Common myeloid progenitor, CD34-positive (primary cell): ENCODE data around the gene ANKRD12.
"Not testable (repeated sequence)": the region's sequence is repeated elsewhere in the genome, so short reads cannot be mapped to it uniquely, and the experiment has no call there.

Experiments used
- CTCF ChIA-PET: fragments of 350-600 bp; sonication (Branson Sonifier 250); formaldehyde crosslinking; loops from one replicate; lab custom pipeline; 2021; ENCODE audit warnings: antibody characterized with exemption; lab: Charles Lee
- POLR2A ChIA-PET: fragments of 350-600 bp; sonication (Branson Sonifier 250); formaldehyde crosslinking; loops from one replicate; lab custom pipeline; 2021; ENCODE audit warnings: antibody characterized with exemption; lab: Charles Lee
- DNase-seq, 3 donors: peaks; one replicate each; pipeline versions ENCODE4 v3.0.0 to v3.0.0-alpha.2; 2013
- H3K27ac ChIP-seq, 2 experiments: 1 replicate in 1 of 2; 2 replicates in 1 of 2; pipeline ENCODE4 v1.7.0; 2013; ENCODE audit warnings: inconsistent platforms in 2 of 2, low read length in 2 of 2, mild to moderate bottlenecking in 2 of 2, low read depth in 1 of 2, moderate library complexity in 1 of 2; ENCODE audit not compliant: severe bottlenecking in 2 of 2, insufficient read depth in 1 of 2, poor library complexity in 1 of 2
- H3K27me3 ChIP-seq, 5 experiments: replicated peaks in 2 of 5; 1 replicate in 3 of 5; 2 replicates in 2 of 5; pipeline versions ENCODE4 v1.6.1 to v1.7.0; 2013; ENCODE audit warnings: low read length in 4 of 5, mild to moderate bottlenecking in 2 of 5, moderate library complexity in 2 of 5, inconsistent platforms in 1 of 5; ENCODE audit not compliant: insufficient read depth in 5 of 5, control insufficient read depth in 4 of 5
- H3K36me3 ChIP-seq, 4 experiments: 1 replicate in 2 of 4; 2 replicates in 2 of 4; pipeline versions ENCODE4 v1.6.1 to v1.7.0; 2013; ENCODE audit warnings: low read length in 3 of 4, control low read depth in 1 of 4, mild to moderate bottlenecking in 1 of 4; ENCODE audit not compliant: control insufficient read depth in 4 of 4, insufficient read depth in 4 of 4
- H3K4me1 ChIP-seq, 4 experiments: 1 replicate in 3 of 4; 2 replicates in 1 of 4; pipeline versions ENCODE4 v1.6.1 to v1.7.1; 2013; ENCODE audit warnings: low read length in 3 of 4, mild to moderate bottlenecking in 3 of 4, control low read depth in 1 of 4, inconsistent platforms in 1 of 4, moderate library complexity in 1 of 4; ENCODE audit not compliant: control insufficient read depth in 4 of 4, insufficient read depth in 4 of 4; ENCODE audit errors: control extremely low read depth in 1 of 4
- H3K4me3 ChIP-seq, 7 experiments: 1 replicate in 4 of 7; 2 replicates in 3 of 7; pipeline versions ENCODE4 v1.5.1 to v1.7.0; 2013; ENCODE audit warnings: mild to moderate bottlenecking in 7 of 7, low read length in 6 of 7, moderate library complexity in 6 of 7, inconsistent platforms in 2 of 7, low read depth in 2 of 7, control low read depth in 1 of 7; ENCODE audit not compliant: insufficient read depth in 4 of 7, control insufficient read depth in 1 of 7; ENCODE audit errors: extremely low read depth in 1 of 7
- H3K9me3 ChIP-seq, 5 experiments: 1 replicate in 4 of 5; 2 replicates in 1 of 5; pipeline versions ENCODE4 v1.6.1 to v1.7.1; 2013; ENCODE audit warnings: low read length in 4 of 5, mild to moderate bottlenecking in 2 of 5, inconsistent platforms in 1 of 5, low read depth in 1 of 5, moderate library complexity in 1 of 5; ENCODE audit not compliant: control insufficient read depth in 4 of 5, insufficient read depth in 2 of 5; ENCODE audit errors: control extremely low read depth in 1 of 5
- whole genome bisulfite sequencing: methylation state at CpG from one replicate; pipeline ENCODE4 v1.1.5; 2013; ENCODE audit not compliant: insufficient coverage; 5-methylcytosine and 5-hydroxymethylcytosine counted together

The ANKRD12 gene

GRCh38 chr18:9092665-9093064 is 43.9 kb upstream of the ANKRD12 start:
- peaks cover 10 to 46% (median 21%) of the 10 kb centered on the region in 4 experiments for H3K4me1 ChIP-seq
- ChIA-PET POLR2A (no interaction called here), CTCF (interaction anchor here (2.1 kb wide), 1 partner anchor 11 kb away, joined by 7 read pairs; no protein-coding TSS in a partner anchor)
- WGBS: 100% methylated on average over 2 of the region's 2 CpGs
- H3K4me3 ChIP-seq: no peak overlapping the region
- no peaks in the 10 kb centered on the region for H3K36me3 ChIP-seq
- no peak for DNase-seq
- H3K9me3 ChIP-seq: no peaks in the 10 kb centered on the region
- H3K27ac ChIP-seq: no peak overlapping the region
- H3K27me3 ChIP-seq: no peaks in the 10 kb centered on the region

- H3K9me3 ChIP-seq, H3K27ac ChIP-seq, H3K27me3 ChIP-seq, H3K36me3 ChIP-seq, DNase-seq, H3K4me3 ChIP-seq: not testable (repeated sequence)
- CTCF ChIA-PET: interaction anchor here (1.1 to 2.1 kb wide), 3 partner anchors 10 to 19 kb away, joined by 3 to 7 read pairs (median 3); no protein-coding TSS in a partner anchor
- POLR2A ChIA-PET: interaction anchor here (0.6 to 0.7 kb wide), 2 partner anchors 45 to 228 kb away, joined by 4 to 6 read pairs; no protein-coding TSS in a partner anchor
- H3K4me1 ChIP-seq: peaks cover 10 to 46% (median 20%) of the 10 kb centered on the region in 4 experiments
- WGBS: 90% methylated on average over 2 of the region's 3 CpGs
Observed at GRCh38 chr18:9093109-9093508, 43.5 kb upstream of the ANKRD12 start.

- Histone ChIP-seq H3K27ac (peak overlapping the region in 1 of 2 experiments; percentile 54), H3K9me3 (no peaks in the 10 kb centered on the region), H3K4me1 (peaks cover 10 to 46% (median 20%) of the 10 kb centered on the region in 4 experiments), H3K27me3 (no peaks in the 10 kb centered on the region), H3K36me3 (no peaks in the 10 kb centered on the region), H3K4me3 (peak overlapping the region in 2 of 7 experiments; percentile 10 to 24)
- DNase-seq: no peak
- CTCF ChIA-PET: interaction anchor here (1.2 to 2.1 kb wide), 2 partner anchors 9 to 21 kb away, joined by 3 to 7 read pairs; no protein-coding TSS in a partner anchor
- POLR2A ChIA-PET: no interaction called here
- WGBS: 96% methylated on average over 4 of the region's 7 CpGs
Observed at GRCh38 chr18:9094307-9095226, 42.0 kb upstream of the ANKRD12 start.

GRCh38 chr18:9095297-9096006 is 41.1 kb upstream of the ANKRD12 start:
- peak overlapping the region in 3 of 7 experiments; percentile 10 to 36 (median 24) for H3K4me3 ChIP-seq
- peak overlapping the region in 1 of 2 experiments; percentile 54 for H3K27ac ChIP-seq
- H3K27me3 ChIP-seq: no peaks in the 10 kb centered on the region
- POLR2A ChIA-PET: no interaction called here
- CTCF ChIA-PET: interaction anchor here (0.7 to 1.7 kb wide), 3 partner anchors 10 to 18 kb away, joined by 3 to 6 read pairs (median 5); no protein-coding TSS in a partner anchor
- 18% methylated on average over 5 of the region's 9 CpGs for WGBS
- peak; percentile 49 to 84 (median 78) for DNase-seq
- peaks cover 7 to 46% (median 18%) of the 10 kb centered on the region in 4 experiments for H3K4me1 ChIP-seq
- no peaks in the 10 kb centered on the region for H3K36me3 ChIP-seq
- no peaks in the 10 kb centered on the region for H3K9me3 ChIP-seq

- H3K27ac ChIP-seq: peak overlapping the region in 1 of 2 experiments; percentile 54
- no peak overlapping the region for H3K4me3 ChIP-seq
Observed at GRCh38 chr18:9096007-9096371, 40.6 kb upstream of the ANKRD12 start.

GRCh38 chr18:9096685-9097084 is 39.9 kb upstream of the ANKRD12 start:
- Histone ChIP-seq H3K9me3 (no peaks in the 10 kb centered on the region), H3K36me3 (no peaks in the 10 kb centered on the region), H3K4me1 (peaks cover 13 to 44% (median 23%) of the 10 kb centered on the region in 4 experiments), H3K27ac (no peak overlapping the region), H3K27me3 (no peaks in the 10 kb centered on the region), H3K4me3 (no peak overlapping the region)
- DNase-seq: no peak
- 71% methylated on average over 1 of the region's 2 CpGs for WGBS
- POLR2A ChIA-PET: no interaction called here
- CTCF ChIA-PET: interaction anchor here (1.5 to 1.7 kb wide), 3 partner anchors 11 to 20 kb away, joined by 5 to 6 read pairs (median 6); no protein-coding TSS in a partner anchor

More at GRCh38 chr18:9096007-9096371, 40.6 kb upstream of the ANKRD12 start:
- H3K4me1 ChIP-seq: peaks cover 10 to 40% (median 18%) of the 10 kb centered on the region in 4 experiments
- no peaks in the 10 kb centered on the region for H3K36me3 ChIP-seq
- no CpG with 5 or more reads among the region's 3 CpGs for WGBS
- H3K27me3 ChIP-seq: no peaks in the 10 kb centered on the region
- DNase-seq: no peak
- CTCF ChIA-PET: interaction anchor here (0.7 to 1.7 kb wide), 4 partner anchors 10 to 19 kb away, joined by 3 to 6 read pairs (median 6); no protein-coding TSS in a partner anchor
- no peaks in the 10 kb centered on the region for H3K9me3 ChIP-seq
- POLR2A ChIA-PET: no interaction called here
